ENCODE results near the gene PEX1.
A peak's percentile ranks its signal among the peaks of the same experiment; 100 is the strongest.
"Not testable (repeated sequence)": the region's sequence is repeated elsewhere in the genome, so short reads cannot be mapped to it uniquely, and the experiment has no call there.

The PEX1 gene

DNA sequence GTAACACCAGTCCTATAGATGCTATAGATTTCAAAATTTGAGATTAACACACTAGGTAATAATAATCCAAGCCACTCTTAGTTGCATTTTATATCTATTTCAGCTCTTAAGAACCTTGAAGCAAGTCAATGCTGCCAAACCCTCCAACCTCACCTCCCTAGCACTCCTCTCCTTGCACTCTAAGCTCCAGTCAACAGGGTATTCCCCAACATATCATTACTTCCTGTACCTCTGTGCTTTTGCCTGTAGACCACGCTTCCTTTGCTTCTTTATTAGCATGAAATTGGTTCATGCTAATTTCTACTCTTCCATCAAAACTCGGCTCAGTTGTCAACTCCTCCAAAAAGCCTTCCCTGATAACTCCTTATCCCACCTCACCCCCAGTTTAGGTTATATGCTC is 24.6 kb downstream of the PEX1 start:
- no peak for DNase-seq

GRCh38 chr7:92498557-92498956 is 29.8 kb downstream of the PEX1 start:
- no peak for DNase-seq

GRCh38 chr7:92496876-92497275 is 31.4 kb downstream of the PEX1 start:
- no peak for DNase-seq

GRCh38 chr7:92489634-92490033 is 38.7 kb downstream of the PEX1 start:
- DNase-seq, result no peak

DNA sequence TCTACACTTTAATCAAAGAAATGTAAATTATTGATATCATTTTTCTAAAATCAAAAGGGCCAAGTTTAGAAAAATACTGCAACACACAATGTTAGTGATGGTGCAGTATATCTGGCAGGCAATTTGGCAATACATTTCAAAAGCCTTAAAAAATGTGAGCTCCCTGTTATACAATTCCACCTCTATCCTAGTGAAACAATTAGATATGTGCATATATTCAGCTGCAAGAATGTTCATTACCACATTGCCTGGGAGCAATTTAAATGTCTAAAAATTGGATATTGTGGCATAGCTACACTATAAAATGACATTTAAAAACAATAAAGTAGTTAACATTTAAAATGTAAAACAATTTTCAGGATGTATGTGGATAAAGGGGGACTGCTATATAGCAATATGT is 40.5 kb downstream of the PEX1 start:
- no peak for DNase-seq

DNA sequence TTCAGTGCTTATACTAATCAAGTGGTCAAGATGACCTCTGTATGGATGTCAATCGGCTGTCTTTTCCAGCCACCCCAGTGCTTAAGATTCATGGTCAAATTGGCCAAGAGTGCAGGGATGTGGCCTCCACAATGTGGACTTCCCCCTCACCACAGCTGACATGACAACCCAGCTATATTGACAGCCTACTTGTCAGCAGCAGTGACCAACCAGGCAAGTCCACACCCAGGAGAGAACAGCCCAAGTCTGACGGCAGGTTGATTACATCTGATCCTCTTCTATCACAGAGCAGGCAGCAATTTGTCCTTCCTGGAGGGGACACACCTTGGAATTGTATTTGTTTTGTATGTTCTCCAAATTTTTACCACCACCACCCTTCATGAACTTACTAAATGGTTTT is 42.3 kb downstream of the PEX1 start:
- no peak for DNase-seq

DNA sequence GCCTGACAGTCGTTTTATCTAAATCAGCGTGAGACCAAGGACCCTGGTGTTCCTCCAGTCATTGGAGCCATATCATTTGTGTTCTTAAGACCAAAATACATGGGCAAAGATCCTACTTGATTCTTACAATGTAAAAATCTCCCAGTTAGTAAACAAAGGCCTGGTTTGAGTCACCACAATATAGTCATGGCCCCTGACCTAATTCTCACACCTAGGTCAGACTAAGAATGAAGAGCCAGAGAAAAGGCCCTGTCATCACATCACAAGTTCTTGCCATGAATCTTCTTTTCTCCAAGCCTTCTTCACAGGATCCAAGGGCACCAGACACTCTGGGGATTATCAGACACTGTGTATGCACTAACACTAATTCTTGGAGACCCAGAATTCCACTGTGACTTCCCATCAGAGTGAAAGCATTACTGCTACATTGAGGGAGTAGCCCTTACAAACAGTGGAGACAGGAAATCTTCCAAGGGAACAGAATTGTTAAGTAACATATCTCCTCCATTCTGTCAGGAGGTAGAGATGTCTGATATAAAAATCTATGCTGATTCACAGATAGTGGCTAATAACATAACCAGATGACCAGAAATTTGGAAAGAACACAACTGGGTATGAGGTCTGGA is 42.9 kb downstream of the PEX1 start:
- DNase-seq, result no peak

- DNase-seq, result not testable (repeated sequence)
These were observed 44.1 kb downstream of the PEX1 start for GRCh38 chr7:92484226-92484625.

DNA sequence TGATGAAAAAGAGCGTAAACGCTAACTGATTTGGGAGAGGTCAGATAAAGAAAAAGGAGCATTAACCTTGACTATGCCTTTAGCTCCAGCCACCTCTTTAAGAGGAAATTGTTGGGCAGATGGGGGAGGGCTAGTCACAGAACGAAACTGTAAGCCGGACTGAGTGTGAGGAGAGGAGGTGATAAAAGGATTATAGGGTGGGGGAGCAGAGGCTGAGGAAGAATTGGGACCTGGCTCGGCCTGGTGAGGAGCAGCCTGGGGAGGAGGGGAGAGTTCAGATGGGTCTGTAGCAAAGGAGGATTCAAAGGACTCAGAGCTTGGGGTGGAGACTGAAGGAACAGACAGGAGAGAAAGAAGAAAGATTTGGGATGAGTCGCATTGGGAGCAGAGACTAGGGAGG is 44.7 kb downstream of the PEX1 start:
- not testable (repeated sequence) for DNase-seq

- not testable (repeated sequence) for DNase-seq
These were observed 49.2 kb downstream of the PEX1 start for GRCh38 chr7:92479146-92479545.

DNA sequence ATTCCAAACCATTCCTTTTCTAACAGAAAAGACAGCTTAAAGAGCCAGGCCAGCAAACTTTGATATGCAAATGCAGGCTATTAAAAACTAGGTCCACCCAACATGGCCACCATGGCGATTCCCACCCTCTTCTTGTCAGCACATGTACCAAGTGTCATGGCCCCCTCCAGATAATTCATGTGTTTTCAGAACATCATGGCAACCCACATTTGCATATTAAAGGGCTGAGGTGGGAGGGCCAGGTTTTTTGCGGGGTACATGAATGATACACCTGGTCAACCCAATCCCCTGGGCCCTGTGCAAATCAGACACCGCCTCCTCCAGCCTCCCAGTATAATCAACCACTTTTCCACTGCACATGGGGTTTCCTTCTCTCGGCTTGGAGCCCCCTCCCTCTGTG is 49.6 kb downstream of the PEX1 start:
- DNase-seq, result no peak

- no peak for DNase-seq
These were observed 50.2 kb downstream of the PEX1 start for GRCh38 chr7:92478095-92478494.

GRCh38 chr7:92477681-92478080 is 50.6 kb downstream of the PEX1 start, which contains the start of gene ERVW-1:
Gene ERVW-1, minus strand, starts transcription at chr7:92477946. Its CDS starts 7,565 bp downstream, at chr7:92470381.
- DNase-seq, result not testable (repeated sequence)

DNA sequence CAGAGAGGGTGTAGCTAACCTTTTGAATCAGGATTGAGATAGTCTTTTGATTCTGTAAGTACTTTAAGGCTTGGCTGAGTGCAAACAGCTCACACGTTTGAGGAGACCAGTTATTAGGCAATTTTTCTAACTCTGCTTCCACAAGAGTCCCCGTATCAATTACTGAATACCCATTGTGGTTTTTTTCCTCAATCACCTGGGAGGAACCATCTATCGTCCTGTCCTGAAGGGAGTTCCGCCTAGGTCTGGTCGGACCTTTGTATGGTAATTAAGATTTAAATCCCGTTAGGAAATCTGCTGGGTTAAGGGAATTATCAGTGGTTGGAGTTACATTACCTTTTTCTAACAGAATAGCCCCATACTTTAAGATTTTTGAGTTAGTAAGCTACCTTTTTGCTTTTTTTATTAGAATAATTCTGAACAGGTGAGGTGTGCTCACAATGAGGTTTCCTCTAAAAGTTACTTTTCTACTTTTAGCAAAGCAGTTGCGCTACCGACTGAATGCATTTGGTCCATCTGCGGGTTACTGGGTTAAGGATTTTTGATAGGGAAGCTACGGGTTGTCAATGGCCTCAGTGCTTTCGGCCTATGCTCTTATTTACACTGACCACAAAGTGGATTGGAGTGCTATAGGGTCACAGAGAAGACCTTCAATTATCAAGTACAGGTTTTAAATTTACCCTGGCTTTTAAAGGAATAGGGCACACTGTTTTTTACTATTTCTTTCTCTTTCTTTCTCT is 52.3 kb downstream of the PEX1 start:
- not testable (repeated sequence) for DNase-seq

- not testable (repeated sequence) for DNase-seq
These were observed 53.0 kb downstream of the PEX1 start for GRCh38 chr7:92475261-92475770.

- DNase-seq, result not testable (repeated sequence)
These were observed 54.3 kb downstream of the PEX1 start for GRCh38 chr7:92473989-92474388.

DNA sequence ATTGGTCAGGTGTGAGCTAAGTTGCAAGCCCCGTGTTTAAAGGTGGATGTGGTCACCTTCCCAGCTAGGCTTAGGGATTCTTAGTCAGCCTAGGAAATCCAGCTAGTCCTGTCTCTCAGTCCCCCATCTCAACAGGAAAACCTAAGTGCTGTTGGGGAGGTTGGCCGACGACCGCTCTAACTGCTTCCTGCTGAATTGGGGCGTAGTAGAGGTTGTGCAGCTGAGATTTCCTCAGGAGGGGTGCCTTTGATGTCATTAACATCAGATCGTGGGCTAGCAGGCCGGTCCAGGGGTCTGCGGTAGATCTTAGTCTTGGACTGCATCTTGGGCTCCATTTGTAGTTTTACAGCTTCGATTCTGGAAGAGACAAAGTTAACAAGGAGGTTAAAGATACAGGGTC is 59.7 kb downstream of the PEX1 start:
- not testable (repeated sequence) for DNase-seq

- DNase-seq, result no peak
These were observed 61.6 kb downstream of the PEX1 start for GRCh38 chr7:92466682-92467081.

DNA sequence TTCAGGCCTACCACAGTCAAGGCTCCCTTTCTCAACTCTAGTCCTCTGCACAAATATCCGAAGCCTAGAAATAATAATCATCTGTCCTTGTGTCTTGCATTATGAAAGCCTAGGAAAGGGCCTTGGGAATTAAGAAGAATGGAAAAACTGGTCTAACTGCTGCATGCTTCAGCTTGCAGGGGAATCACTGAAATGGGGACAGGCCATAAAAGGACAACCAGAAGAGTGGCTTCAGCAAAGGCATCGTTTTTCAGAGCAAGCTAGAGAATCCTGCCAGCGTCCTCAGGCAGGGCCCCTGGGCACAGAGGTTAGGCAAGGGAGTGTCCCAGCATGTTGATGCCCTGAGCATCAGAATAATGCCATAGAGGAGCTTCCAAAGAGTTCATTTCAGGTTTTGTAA is 63.8 kb downstream of the PEX1 start:
- no peak for DNase-seq

- DNase-seq, result no peak
These were observed 65.8 kb downstream of the PEX1 start for GRCh38 chr7:92462560-92462959.

DNA sequence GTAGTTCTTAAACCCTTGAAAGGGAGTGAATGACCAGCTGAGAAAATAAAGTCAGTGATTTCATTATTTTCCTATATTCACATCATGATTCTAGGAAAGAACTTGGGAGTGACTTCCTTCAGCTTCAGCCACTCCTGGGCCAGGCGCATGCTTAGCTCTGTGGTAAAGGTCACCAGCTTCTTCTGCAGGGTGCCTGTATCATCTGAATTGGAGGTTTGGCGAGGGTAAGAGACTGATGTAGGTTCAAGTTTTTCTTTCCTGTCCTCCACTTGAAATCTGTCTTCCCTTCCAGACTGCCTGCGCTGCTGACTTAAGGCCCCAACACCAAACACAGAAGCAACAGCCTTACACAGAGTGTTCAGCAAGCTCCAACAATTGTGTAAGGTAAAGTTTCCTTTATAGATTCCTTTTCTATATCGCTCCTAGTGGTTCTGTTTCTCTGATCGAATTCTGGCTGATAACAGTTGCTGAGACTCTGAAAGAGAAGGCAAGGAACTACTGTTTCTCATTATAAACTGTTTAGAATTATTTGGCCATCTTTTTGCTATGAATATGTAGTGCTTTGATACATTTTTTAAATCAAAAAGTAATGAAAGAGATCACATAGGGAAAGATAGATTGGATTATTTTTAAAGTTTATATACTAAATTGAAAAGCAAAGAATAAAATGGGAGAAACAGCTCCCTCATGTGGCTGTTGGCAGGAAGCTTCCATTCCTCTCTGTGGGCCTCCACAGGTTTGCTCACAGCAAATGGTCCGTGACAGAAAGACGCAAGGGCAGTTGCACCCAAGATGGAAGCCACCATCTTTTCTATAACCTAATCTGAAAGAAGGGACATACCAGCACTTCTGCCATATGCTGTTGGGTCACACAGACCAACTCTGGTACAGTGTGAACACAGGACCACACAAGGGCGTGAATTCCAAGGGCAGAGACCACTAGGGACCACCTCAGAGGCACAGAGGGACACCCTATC is 67.0 kb downstream of the PEX1 start:
- peak; percentile 37 for DNase-seq

DNA sequence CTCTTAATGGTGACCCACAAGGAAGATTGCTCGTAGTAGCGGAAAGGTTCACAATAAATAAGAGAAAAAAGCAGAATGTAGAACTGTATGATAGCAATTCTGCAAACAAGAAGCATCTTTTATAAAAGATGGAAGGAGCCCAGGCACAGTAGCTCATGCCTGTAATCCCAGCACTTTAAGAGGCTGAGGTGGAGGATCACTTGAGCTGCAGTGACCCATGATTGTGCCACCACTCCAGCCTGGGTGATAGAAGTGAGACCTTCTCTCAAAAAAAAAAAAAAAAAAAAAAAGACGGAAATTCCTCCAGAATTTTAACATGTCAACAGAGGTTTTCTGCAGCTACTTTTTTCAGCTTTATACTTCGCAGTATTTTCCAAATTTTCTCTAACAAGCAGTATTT is 67.8 kb downstream of the PEX1 start:
- no peak for DNase-seq

GRCh38 chr7:92460109-92460508 is 68.2 kb downstream of the PEX1 start:
- DNase-seq, result no peak
